ENCODE measurements around the gene OASL. TPM values are rescaled to one million over a fixed set of nuclear protein-coding genes. Genes with fewer than 3 reads are reported as not detected.

Gene OASL
- total and polyA plus RNA-seq, 10 of the 15 experiments (the other 5 are each of a cell fraction or from before 2014, with no cell fraction given): 2.3 to 9.1 (median 2.7) TPM

DNA sequence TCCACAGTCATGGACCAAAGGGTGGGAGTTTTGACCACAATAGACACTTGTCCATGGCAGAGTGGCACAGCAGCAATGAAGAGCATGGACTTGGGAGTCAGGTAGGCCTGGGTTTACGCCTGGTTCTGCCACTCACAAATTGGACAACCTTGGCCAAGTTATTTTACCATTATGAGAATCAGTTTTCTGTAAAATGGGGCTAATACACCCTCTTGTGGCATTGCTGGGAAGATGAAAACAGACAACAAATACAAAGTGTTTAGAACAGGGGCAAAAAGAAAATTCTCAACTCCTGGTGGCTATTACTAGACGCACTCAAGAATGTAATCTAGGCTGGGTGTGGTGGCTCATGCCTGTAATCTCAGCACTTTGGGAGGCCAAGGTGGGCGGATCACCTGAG is 25.3 kb downstream of the OASL start (continued):
- TF ChIP-seq RELA (IDR thresholded peaks at IDR 0.05; ENCODE audit: borderline replicate concordance, partially characterized antibody) (no peak), RBBP5 (conservative IDR thresholded peaks at IDR 0.05) (no peak), RAD21 (IDR thresholded peaks at IDR 0.05; ENCODE audit: insufficient read depth, low read depth, low read length) (peak; percentile 34; the same call in 1 of the 2 replicates), ASH2L (IDR thresholded peaks at IDR 0.05; ENCODE audit: borderline replicate concordance, low read depth) (no peak), JUND (IDR thresholded peaks at IDR 0.05; ENCODE audit: low read depth, low read length) (no peak), FOXM1 (IDR thresholded peaks at IDR 0.05; ENCODE audit: low read depth, low read length) (no peak), EP300 (IDR thresholded peaks at IDR 0.05; ENCODE audit: borderline replicate concordance in 1 of 2, control insufficient read depth in 1 of 2, low read depth in 2 of 2, low read length in 2 of 2) (no peak), NFYA (IDR thresholded peaks at IDR 0.05; ENCODE audit: borderline replicate concordance, low read depth, low read length) (no peak)
- TF ChIP-seq, protein P1, sequence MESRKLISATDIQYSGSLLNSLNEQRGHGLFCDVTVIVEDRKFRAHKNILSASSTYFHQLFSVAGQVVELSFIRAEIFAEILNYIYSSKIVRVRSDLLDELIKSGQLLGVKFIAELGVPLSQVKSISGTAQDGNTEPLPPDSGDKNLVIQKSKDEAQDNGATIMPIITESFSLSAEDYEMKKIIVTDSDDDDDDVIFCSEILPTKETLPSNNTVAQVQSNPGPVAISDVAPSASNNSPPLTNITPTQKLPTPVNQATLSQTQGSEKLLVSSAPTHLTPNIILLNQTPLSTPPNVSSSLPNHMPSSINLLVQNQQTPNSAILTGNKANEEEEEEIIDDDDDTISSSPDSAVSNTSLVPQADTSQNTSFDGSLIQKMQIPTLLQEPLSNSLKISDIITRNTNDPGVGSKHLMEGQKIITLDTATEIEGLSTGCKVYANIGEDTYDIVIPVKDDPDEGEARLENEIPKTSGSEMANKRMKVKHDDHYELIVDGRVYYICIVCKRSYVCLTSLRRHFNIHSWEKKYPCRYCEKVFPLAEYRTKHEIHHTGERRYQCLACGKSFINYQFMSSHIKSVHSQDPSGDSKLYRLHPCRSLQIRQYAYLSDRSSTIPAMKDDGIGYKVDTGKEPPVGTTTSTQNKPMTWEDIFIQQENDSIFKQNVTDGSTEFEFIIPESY (IDR thresholded peaks at IDR 0.05): no peak

DNA sequence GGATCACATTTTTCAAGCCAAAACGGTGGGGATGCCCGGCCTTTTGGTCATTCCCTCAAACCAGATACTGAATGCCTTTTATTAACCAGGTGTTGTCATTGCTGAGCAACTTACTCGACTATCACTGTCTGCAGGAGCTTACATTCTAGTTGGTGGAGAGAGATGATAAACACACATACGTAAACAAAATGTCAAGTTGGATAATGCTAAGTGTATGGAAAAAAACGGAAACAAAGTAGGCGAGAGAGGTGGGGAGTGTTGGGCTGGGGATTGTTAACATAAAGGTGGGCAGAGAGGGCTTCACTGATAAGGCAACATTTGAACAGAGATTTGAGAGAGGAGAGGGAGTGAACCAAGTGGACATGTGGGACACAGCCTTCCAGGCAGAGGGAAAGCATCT is 27.2 kb downstream of the OASL start:
- Histone ChIP-seq H4K20me1 (ENCODE audit: control insufficient read depth, insufficient read depth) (no peaks in the 10 kb centered on the region), H2AFZ (ENCODE audit: control insufficient read depth, low read depth, low read length) (no peak overlapping the region), H3K27ac (ENCODE audit: control insufficient read depth, insufficient read depth) (no peak overlapping the region), H3K4me2 (ENCODE audit: control insufficient read depth, insufficient read depth) (no peak overlapping the region), H3K36me3 (ENCODE audit: control insufficient read depth in 2 of 2, insufficient read depth in 2 of 2, low read length in 1 of 2) (peaks cover 4 to 17% of the 10 kb centered on the region in 2 experiments), H3K79me2 (ENCODE audit: control insufficient read depth, insufficient read depth, low read length) (peaks cover 12% of the 10 kb centered on the region), H3K9ac (ENCODE audit: control insufficient read depth, insufficient read depth, low read length) (no peak overlapping the region), H3K27me3 (replicated peaks in 1 of 2; ENCODE audit: control insufficient read depth in 2 of 2, insufficient read depth in 2 of 2, low read length in 1 of 2) (no peaks in the 10 kb centered on the region), H3K9me3 (replicated peaks; ENCODE audit: control insufficient read depth, insufficient read depth, low read length) (no peaks in the 10 kb centered on the region), H3K4me1 (ENCODE audit: control insufficient read depth, insufficient read depth, low read length) (0 out of 2 replicates have a peak, but pooled peaks cover 4% of the 10 kb centered on the region), H3K4me3 (no peak overlapping the region)
- DNase-seq (ENCODE audit: low read depth, low spot score): no peak
- CTCF ChIA-PET: no interaction called here
- no peak for ATAC-seq
- POLR2A ChIA-PET: interaction anchor here (0.6 kb wide), 1 partner anchor 110 kb away, joined by 6 read pairs; no protein-coding TSS in a partner anchor
- RAD21 ChIA-PET (ENCODE audit: unreplicated experiment): no interaction called here
- BruUV-seq (replicated peaks): no TSS peak
- no peak for TF ChIP-seq JUNB (IDR thresholded peaks at IDR 0.05)
- intact Hi-C loops (cut with micrococcal nuclease; ENCODE audit: unreplicated experiment) (loop anchor here (5.0 kb wide), 1 partner anchor 430 kb away; the partner anchor contains the start of gene POP5), in situ Hi-C loops (cut with MboI) (no loop called here)
- FAIRE-seq: no peak
- SMC1A ChIA-PET (ENCODE audit: uncharacterized antibody, unreplicated experiment): interaction anchor here (0.6 to 2.1 kb wide), 2 partner anchors 40 to 110 kb away, joined by 3 to 5 read pairs; no protein-coding TSS in a partner anchor
- WGBS (ENCODE audit: insufficient coverage, insufficient replicate concordance, low lambda C conversion rate, missing lambda C conversion rate): 97% methylated on average over 6 of the region's 6 CpGs

Data from GM12878 (cell line).